ENCODE measurements around the gene GPRC6A.
A peak's percentile ranks its signal among the peaks of the same experiment; 100 is the strongest.

The GPRC6A gene

DNA sequence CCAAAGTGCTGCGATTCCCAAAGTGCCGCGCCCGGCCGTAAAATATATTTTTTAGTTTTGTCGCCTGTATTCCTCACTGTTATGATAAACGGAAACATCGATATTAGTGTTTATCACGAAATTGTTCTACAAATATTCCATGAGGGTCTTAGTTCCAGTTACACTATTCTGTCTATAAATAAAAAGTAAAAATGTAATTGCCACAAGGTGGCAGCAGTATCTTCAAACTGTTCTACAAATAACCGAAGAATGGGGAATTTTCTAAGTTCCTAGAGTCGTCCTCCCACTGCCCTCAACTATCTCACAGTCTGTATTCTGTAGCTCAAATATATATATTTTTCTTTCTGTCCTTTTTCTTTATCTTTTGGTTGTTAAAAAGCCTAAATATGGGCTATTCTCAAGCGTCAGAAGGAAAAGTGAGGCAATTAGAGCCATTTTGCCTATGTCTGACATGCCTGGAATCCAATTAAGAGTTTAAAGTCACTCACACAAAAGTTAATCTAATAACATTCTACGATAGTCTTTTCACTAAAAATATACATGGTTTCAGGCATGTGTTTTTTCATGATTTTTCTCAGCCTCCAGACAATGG is 49.2 kb downstream of the GPRC6A start:
- Histone ChIP-seq H3K36me3 (ENCODE audit: control insufficient read depth in 2 of 2, insufficient read depth in 1 of 2, low read length in 2 of 2) (no peaks in the 10 kb centered on the region), H3K27ac (ENCODE audit: extremely low read depth, low read depth, low read length) (no peak overlapping the region), H3K4me1 (ENCODE audit: control insufficient read depth, insufficient read depth, low read length) (no peaks in the 10 kb centered on the region), H3K4me3 (ENCODE audit: low read depth, low read length) (no peak overlapping the region), H3K9me3 (ENCODE audit: control insufficient read depth, insufficient read depth, low read depth, low read length) (no peaks in the 10 kb centered on the region)
- ChIA-PET POLR2A (no interaction called here), CTCF (interaction anchor here (0.6 to 3.1 kb wide), 16 partner anchors 12 to 1024 kb away, joined by 3 to 50 read pairs (median 4); partner anchors contain the start of gene FAM162B)
- TF ChIP-seq MZF1 (tag by site-specific recombination; IDR thresholded peaks at IDR 0.05; ENCODE audit: borderline replicate concordance) (peak; percentile 27; the same call in 1 of the 2 replicates), ZSCAN18 (tag by site-specific recombination; IDR thresholded peaks at IDR 0.05) (no peak), ZNF335 (tag by site-specific recombination; conservative IDR thresholded peaks at IDR 0.05) (peak; percentile 54; the same call in 1 of the 2 replicates), ZNF24 (tag by site-specific recombination; IDR thresholded peaks at IDR 0.05) (no peak), ZNF433 (tag by site-specific recombination; IDR thresholded peaks at IDR 0.05; ENCODE audit: low read depth) (no peak), ZNF654 (tag by site-specific recombination; IDR thresholded peaks at IDR 0.05; ENCODE audit: low read depth) (peak; percentile 42)

- no peaks in the 10 kb centered on the region for H3K36me3 ChIP-seq (ENCODE audit: control insufficient read depth in 2 of 2, insufficient read depth in 1 of 2, low read length in 2 of 2)
- no peak overlapping the region for H3K27ac ChIP-seq (ENCODE audit: extremely low read depth, low read depth, low read length)
- POLR2A ChIA-PET: no interaction called here
- H3K4me3 ChIP-seq (ENCODE audit: low read depth, low read length): no peak overlapping the region
- CTCF ChIA-PET: interaction anchor here (0.6 kb wide), 2 partner anchors 62 to 196 kb away, joined by 3 to 5 read pairs; no protein-coding TSS in a partner anchor
- H3K9me3 ChIP-seq (ENCODE audit: control insufficient read depth, insufficient read depth, low read depth, low read length): no peaks in the 10 kb centered on the region
- TF ChIP-seq PRDM6 (tag by site-specific recombination; IDR thresholded peaks at IDR 0.05) (no peak), ZNF561 (tag by site-specific recombination; IDR thresholded peaks at IDR 0.05; ENCODE audit: borderline replicate concordance) (no peak), MZF1 (tag by site-specific recombination; IDR thresholded peaks at IDR 0.05; ENCODE audit: borderline replicate concordance) (no peak), ZNF114 (tag by site-specific recombination; IDR thresholded peaks at IDR 0.05) (no peak), ZSCAN23 (tag by site-specific recombination; IDR thresholded peaks at IDR 0.05) (no peak), ZFHX2 (tag by site-specific recombination; conservative IDR thresholded peaks at IDR 0.05) (no peak), ZBTB44 (tag by site-specific recombination; IDR thresholded peaks at IDR 0.05) (no peak), TCF7L2 (IDR thresholded peaks at IDR 0.05; ENCODE audit: borderline replicate concordance, low read depth, low read length) (no peak), ZNF843 (tag by site-specific recombination; IDR thresholded peaks at IDR 0.05) (no peak), ZNF398 (tag by site-specific recombination; IDR thresholded peaks at IDR 0.05) (no peak), SP2 (tag by site-specific recombination; IDR thresholded peaks at IDR 0.05) (no peak), ZNF138 (tag by site-specific recombination; IDR thresholded peaks at IDR 0.05; ENCODE audit: borderline replicate concordance) (no peak)
- TF ChIP-seq, protein P1, sequence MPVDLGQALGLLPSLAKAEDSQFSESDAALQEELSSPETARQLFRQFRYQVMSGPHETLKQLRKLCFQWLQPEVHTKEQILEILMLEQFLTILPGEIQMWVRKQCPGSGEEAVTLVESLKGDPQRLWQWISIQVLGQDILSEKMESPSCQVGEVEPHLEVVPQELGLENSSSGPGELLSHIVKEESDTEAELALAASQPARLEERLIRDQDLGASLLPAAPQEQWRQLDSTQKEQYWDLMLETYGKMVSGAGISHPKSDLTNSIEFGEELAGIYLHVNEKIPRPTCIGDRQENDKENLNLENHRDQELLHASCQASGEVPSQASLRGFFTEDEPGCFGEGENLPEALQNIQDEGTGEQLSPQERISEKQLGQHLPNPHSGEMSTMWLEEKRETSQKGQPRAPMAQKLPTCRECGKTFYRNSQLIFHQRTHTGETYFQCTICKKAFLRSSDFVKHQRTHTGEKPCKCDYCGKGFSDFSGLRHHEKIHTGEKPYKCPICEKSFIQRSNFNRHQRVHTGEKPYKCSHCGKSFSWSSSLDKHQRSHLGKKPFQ (tag by site-specific recombination; IDR thresholded peaks at IDR 0.05): no peak
- H3K4me1 ChIP-seq (ENCODE audit: control insufficient read depth, insufficient read depth, low read length): no peaks in the 10 kb centered on the region
Observed at GRCh38 chr6:116773886-116774285, 55.0 kb downstream of the GPRC6A start.

Data from HEK293 (cell line).